HepG2 (cell line): ENCODE data around the gene HEPACAM. TPM values are rescaled to one million over a fixed set of nuclear protein-coding genes. Genes with fewer than 3 reads are reported as not detected.

Source experiments
- ATAC-seq: fragments of 200-7000 bp; cut with Tn5 transposase; 3 replicates; pipeline ENCODE4 v1.9.1; 2020; ENCODE audit warnings: mild to moderate bottlenecking, moderate library complexity
- BruUV-seq: library from RNA; stranded (reverse); fragments of 400-500 nt; replicated peaks from 2 replicates; lab custom pipeline; 2021; lab: Mats Ljungman, UMichigan
- CTCF ChIA-PET: fragments of 300-600 bp; formaldehyde crosslinking; extraction: SDS; loops from one replicate; lab custom pipeline; 2021; ENCODE audit warnings: low total read pairs, inconsistent platforms, low intra/inter-chr PET ratio; lab: Yijun Ruan, JAX
- POLR2A ChIA-PET: fragments of 350-600 bp; sonication (Branson Sonifier 250); formaldehyde crosslinking; loops from one replicate; lab custom pipeline; 2020; ENCODE audit warnings: antibody characterized with exemption, inconsistent platforms; lab: Yijun Ruan, JAX
- DNase-seq: peaks from one replicate; pipeline ENCODE4 v3.0.0-alpha.2; 2015; ENCODE audit warnings: low spot score
- FAIRE-seq: peaks from 3 replicates; lab custom pipeline; 2011; peaks lifted over from hg19 to GRCh38; lab: Jason Lieb, UNC
- H2AFZ ChIP-seq: one replicate; pipeline ENCODE4 v1.6.1; 2011; ENCODE audit warnings: low read length, inconsistent platforms
- H3K27ac ChIP-seq: fragments of 300-600 bp; 3 replicates; pipeline ENCODE4 v1.8.0; 2011; ENCODE audit warnings: mixed run types, mild to moderate bottlenecking, mixed read lengths, low read length, inconsistent platforms; ENCODE audit not compliant: insufficient read depth; ENCODE audit errors: extremely low read length
- H3K27me3 ChIP-seq, 2 experiments: fragments of 200-600 bp in 1 of 2; 2 replicates in 1 of 2; 3 replicates in 1 of 2; pipeline versions ENCODE4 v1.6.0 to v1.8.0; 2011; ENCODE audit warnings: low read length in 2 of 2, mild to moderate bottlenecking in 2 of 2, moderate library complexity in 2 of 2, inconsistent platforms in 1 of 2; ENCODE audit not compliant: insufficient read depth in 2 of 2, control insufficient read depth in 1 of 2
- H3K36me3 ChIP-seq, 2 experiments: fragments of 200-600 bp in 1 of 2; replicated peaks in 1 of 2; 2 replicates in 1 of 2; 3 replicates in 1 of 2; pipeline versions ENCODE4 v1.5.1 to v1.8.0; 2011; ENCODE audit warnings: low read length in 2 of 2, inconsistent platforms in 1 of 2; ENCODE audit not compliant: insufficient read depth in 2 of 2, control insufficient read depth in 1 of 2
- H3K4me1 ChIP-seq: 2 replicates; pipeline ENCODE4 v1.5.1; 2012; ENCODE audit warnings: low read length, inconsistent platforms; ENCODE audit not compliant: insufficient read depth
- H3K4me2 ChIP-seq: 2 replicates; pipeline ENCODE4 v1.6.0; 2011; ENCODE audit warnings: low read depth, low read length, inconsistent platforms
- H3K4me3 ChIP-seq, 3 experiments: fragments of 200-600 bp in 1 of 3; sonication (generic), shearing (Covaris generic) in 1 of 3; replicated peaks in 1 of 3; 2 replicates each; pipeline ENCODE4 v1.5.1; 2011 to 2016; ENCODE audit warnings: low read length in 3 of 3, inconsistent platforms in 2 of 3, low read depth in 2 of 3, mild to moderate bottlenecking in 2 of 3, control low read depth in 1 of 3, mixed read lengths in 1 of 3; ENCODE audit not compliant: insufficient read depth in 1 of 3
- H3K79me2 ChIP-seq: one replicate; pipeline ENCODE4 v1.6.1; 2011; ENCODE audit warnings: low read length, inconsistent platforms; ENCODE audit not compliant: insufficient read depth
- H3K9ac ChIP-seq: 2 replicates; pipeline ENCODE4 v1.6.0; 2011; ENCODE audit warnings: mild to moderate bottlenecking, low read depth, low read length, inconsistent platforms; ENCODE audit not compliant: insufficient read depth
- H3K9me3 ChIP-seq: 2 replicates; pipeline ENCODE4 v1.5.1; 2012; ENCODE audit warnings: mild to moderate bottlenecking, low read length
- H4K20me1 ChIP-seq: 2 replicates; pipeline ENCODE4 v1.6.0; 2011; ENCODE audit warnings: inconsistent platforms, mild to moderate bottlenecking, low read length, moderate library complexity; ENCODE audit not compliant: insufficient read depth
- GABPA ChIP-seq, 2 experiments: IDR thresholded peaks; 2 replicates each; pipeline ENCODE4 v1.6.1; 2011 to 2016; ENCODE audit warnings: low read depth in 2 of 2, low read length in 1 of 2, missing biosample characterization in 1 of 2, missing genetic modification characterization in 1 of 2
- MLLT10 ChIP-seq: sonication (generic); formaldehyde crosslinking; IDR thresholded peaks from 2 replicates; pipeline ENCODE4 v1.4.0; 2020; ENCODE audit warnings: missing genetic modification reagents
- NFE2 ChIP-seq: sonication (generic); formaldehyde crosslinking; IDR thresholded peaks from 2 replicates; pipeline ENCODE4 v1.4.0; 2020; ENCODE audit warnings: missing genetic modification reagents
- SOX5 ChIP-seq: IDR thresholded peaks from 2 replicates; pipeline ENCODE4 v1.6.1; 2016; ENCODE audit warnings: borderline replicate concordance
- SP5 ChIP-seq: IDR thresholded peaks from 2 replicates; pipeline ENCODE4 v1.6.1; 2016; ENCODE audit warnings: low read depth, borderline replicate concordance
- TBX2 ChIP-seq: sonication (generic); formaldehyde crosslinking; IDR thresholded peaks from 2 replicates; pipeline ENCODE4 v1.5.0; 2020; ENCODE audit warnings: missing genetic modification reagents, mild to moderate bottlenecking, borderline replicate concordance
- ZSCAN29 ChIP-seq: sonication (generic); formaldehyde crosslinking; conservative IDR thresholded peaks from 2 replicates; pipeline ENCODE4 v1.4.0; 2020; ENCODE audit warnings: mild to moderate bottlenecking, missing genetic modification reagents
- WGBS: methylation state at CpG from one replicate; pipeline ENCODE4 v1.1.6; 2017; ENCODE audit warnings: low lambda C conversion rate; 5-methylcytosine and 5-hydroxymethylcytosine counted together
- in situ Hi-C: cut with HindIII; loops from 2 replicates; pipeline ENCODE4 v1.10.0; 2017; ENCODE audit warnings: low pct_unique_long_range_greater_than_20kb; ENCODE audit not compliant: extremely low pct_ligation_motif_present
- intact Hi-C: fragments of 100-400 bp; cut with micrococcal nuclease; formaldehyde crosslinking; loops from one replicate; pipeline ENCODE4 v1.10.0; 2022; ENCODE audit not compliant: unreplicated experiment
- polyA plus RNA-seq, 8 experiments: library from polyadenylated mRNA; depleted of rRNA in 3 of 8; stranded (reverse) in 7 of 8; unstranded in 1 of 8; fragments of >200 nt; fragmentation: Illumina TruSeq in 4 of 8; extraction: Trizol in 4 of 8; gene quantifications; 2 replicates each; pipeline versions ENCODE4 v1.2.1 to v1.2.3, GENCODE V29; 2011 to 2016; ENCODE audit warnings: low read depth in 4 of 8, missing spikeins in 1 of 8, mixed read lengths in 1 of 8; ENCODE audit not compliant: insufficient read depth in 1 of 8
- total RNA-seq, 5 experiments: library from RNA; depleted of rRNA; stranded (reverse); fragments of >200 nt; fragmentation: Illumina TruSeq; extraction: Trizol; gene quantifications; 2 replicates each; pipeline ENCODE4 v1.2.3, GENCODE V29; 2016; ENCODE audit warnings: low read depth in 1 of 5
- TF ChIP-seq, protein P1 (sequence below): IDR thresholded peaks from 2 replicates; pipeline ENCODE4 v1.6.1; 2016; ENCODE audit warnings: low read depth
- TF ChIP-seq, protein P2 (sequence below): sonication (generic); formaldehyde crosslinking; IDR thresholded peaks from 2 replicates; pipeline ENCODE4 v1.4.0; 2020; ENCODE audit warnings: missing genetic modification reagents
- TF ChIP-seq, protein P3 (sequence below): sonication (generic); formaldehyde crosslinking; conservative IDR thresholded peaks from 2 replicates; pipeline ENCODE4 v1.4.0; 2020; ENCODE audit warnings: mild to moderate bottlenecking, missing genetic modification reagents, moderate library complexity

Gene HEPACAM
- total and polyA plus RNA-seq, 2 of the 13 experiments (the other 11 are each of a cell fraction or from before 2014, with no cell fraction given): 66.9 to 121 TPM

DNA sequence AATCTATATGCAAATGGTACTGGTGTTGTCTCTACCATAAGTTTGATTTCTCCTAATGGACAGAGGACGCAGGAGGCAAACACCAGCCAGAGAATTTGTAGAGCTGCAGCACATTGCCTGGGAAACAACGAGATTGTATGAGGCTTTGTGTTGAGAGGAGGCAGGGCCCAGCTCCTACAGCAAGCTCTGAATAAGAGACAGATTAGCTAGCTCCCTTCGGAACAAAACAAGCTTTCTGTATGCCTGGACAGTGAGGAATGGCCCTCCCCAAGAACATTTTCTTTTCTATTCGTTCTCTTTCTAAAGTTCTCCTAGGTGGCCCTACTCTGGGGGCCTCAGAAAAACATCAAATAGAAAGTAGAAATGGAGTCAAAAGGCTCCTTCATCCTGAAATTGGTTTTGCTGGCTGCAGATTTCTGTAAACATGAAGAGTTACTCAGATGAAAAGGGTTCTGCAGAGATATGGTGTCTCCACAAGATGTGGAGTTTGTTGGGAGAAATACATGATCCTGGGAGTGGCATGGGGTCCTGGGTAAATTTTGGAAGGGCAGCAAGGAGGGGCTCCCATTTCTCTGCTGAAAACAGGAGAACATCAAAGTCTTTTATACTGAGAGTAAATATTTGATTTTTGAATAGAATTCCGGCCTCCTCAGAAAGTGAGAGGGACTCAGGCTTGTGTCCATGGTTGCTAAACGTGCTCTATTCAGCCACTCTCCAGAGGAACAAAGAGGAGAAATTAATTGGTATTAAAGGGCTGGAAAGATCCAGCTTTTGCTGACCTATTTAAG is 6.8 kb upstream of the HEPACAM start:
- Histone ChIP-seq H3K27me3 (no peaks in the 10 kb centered on the region), H3K36me3 (no peaks in the 10 kb centered on the region), H4K20me1 (no peaks in the 10 kb centered on the region), H3K4me1 (peaks cover 90% of the 10 kb centered on the region), H3K4me3 (peak overlapping the region; percentile 21 to 53 (median 27); a peak in 5 of 6 replicates), H2AFZ (no peak overlapping the region), H3K4me2 (peak overlapping the region; percentile 72), H3K27ac (peak overlapping the region; percentile 89), H3K79me2 (no peaks in the 10 kb centered on the region), H3K9me3 (no peaks in the 10 kb centered on the region), H3K9ac (peak overlapping the region; percentile 58)
- WGBS: 1% methylated on average over 6 of the region's 6 CpGs
- peak; percentile 83 for DNase-seq
- CTCF ChIA-PET: no interaction called here
- POLR2A ChIA-PET: interaction anchor here (0.6 to 5.3 kb wide), 2 partner anchors 11 to 1411 kb away, joined by 3 to 34 read pairs; partner anchors contain the start of gene CCDC15
- BruUV-seq: no TSS peak
- peak; percentile 78 for ATAC-seq
- intact Hi-C loops: no loop called here
- in situ Hi-C loops: no loop called here
- FAIRE-seq: peak; percentile 57
- TF ChIP-seq SOX5 (CRISPR knock-in tag) (peak; percentile 60), NFE2 (CRISPR knock-in tag) (no peak), TBX2 (peak; percentile 62; the same call in 1 of the 2 replicates), SP5 (peak; percentile 30; the same call in 1 of the 2 replicates), GABPA (IDR thresholded peaks at IDR 0.05; ENCODE audit: low read depth, low read length) (no peak), GABPA (CRISPR knock-in tag; IDR thresholded peaks at IDR 0.05; ENCODE audit: low read depth) (peak; percentile 47), ZSCAN29 (CRISPR knock-in tag) (0 out of 2 replicates have a peak, but pooled peaks have one; percentile 25), MLLT10 (CRISPR knock-in tag) (no peak)
- TF ChIP-seq, protein P1, sequence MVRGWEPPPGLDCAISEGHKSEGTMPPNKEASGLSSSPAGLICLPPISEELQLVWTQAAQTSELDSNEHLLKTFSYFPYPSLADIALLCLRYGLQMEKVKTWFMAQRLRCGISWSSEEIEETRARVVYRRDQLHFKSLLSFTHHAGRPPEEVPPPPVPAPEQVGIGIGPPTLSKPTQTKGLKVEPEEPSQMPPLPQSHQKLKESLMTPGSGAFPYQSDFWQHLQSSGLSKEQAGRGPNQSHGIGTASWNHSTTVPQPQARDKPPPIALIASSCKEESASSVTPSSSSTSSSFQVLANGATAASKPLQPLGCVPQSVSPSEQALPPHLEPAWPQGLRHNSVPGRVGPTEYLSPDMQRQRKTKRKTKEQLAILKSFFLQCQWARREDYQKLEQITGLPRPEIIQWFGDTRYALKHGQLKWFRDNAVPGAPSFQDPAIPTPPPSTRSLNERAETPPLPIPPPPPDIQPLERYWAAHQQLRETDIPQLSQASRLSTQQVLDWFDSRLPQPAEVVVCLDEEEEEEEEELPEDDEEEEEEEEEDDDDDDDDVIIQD (CRISPR knock-in tag): 0 out of 2 replicates have a peak, but pooled peaks have one; percentile 17
- TF ChIP-seq, protein P2, sequence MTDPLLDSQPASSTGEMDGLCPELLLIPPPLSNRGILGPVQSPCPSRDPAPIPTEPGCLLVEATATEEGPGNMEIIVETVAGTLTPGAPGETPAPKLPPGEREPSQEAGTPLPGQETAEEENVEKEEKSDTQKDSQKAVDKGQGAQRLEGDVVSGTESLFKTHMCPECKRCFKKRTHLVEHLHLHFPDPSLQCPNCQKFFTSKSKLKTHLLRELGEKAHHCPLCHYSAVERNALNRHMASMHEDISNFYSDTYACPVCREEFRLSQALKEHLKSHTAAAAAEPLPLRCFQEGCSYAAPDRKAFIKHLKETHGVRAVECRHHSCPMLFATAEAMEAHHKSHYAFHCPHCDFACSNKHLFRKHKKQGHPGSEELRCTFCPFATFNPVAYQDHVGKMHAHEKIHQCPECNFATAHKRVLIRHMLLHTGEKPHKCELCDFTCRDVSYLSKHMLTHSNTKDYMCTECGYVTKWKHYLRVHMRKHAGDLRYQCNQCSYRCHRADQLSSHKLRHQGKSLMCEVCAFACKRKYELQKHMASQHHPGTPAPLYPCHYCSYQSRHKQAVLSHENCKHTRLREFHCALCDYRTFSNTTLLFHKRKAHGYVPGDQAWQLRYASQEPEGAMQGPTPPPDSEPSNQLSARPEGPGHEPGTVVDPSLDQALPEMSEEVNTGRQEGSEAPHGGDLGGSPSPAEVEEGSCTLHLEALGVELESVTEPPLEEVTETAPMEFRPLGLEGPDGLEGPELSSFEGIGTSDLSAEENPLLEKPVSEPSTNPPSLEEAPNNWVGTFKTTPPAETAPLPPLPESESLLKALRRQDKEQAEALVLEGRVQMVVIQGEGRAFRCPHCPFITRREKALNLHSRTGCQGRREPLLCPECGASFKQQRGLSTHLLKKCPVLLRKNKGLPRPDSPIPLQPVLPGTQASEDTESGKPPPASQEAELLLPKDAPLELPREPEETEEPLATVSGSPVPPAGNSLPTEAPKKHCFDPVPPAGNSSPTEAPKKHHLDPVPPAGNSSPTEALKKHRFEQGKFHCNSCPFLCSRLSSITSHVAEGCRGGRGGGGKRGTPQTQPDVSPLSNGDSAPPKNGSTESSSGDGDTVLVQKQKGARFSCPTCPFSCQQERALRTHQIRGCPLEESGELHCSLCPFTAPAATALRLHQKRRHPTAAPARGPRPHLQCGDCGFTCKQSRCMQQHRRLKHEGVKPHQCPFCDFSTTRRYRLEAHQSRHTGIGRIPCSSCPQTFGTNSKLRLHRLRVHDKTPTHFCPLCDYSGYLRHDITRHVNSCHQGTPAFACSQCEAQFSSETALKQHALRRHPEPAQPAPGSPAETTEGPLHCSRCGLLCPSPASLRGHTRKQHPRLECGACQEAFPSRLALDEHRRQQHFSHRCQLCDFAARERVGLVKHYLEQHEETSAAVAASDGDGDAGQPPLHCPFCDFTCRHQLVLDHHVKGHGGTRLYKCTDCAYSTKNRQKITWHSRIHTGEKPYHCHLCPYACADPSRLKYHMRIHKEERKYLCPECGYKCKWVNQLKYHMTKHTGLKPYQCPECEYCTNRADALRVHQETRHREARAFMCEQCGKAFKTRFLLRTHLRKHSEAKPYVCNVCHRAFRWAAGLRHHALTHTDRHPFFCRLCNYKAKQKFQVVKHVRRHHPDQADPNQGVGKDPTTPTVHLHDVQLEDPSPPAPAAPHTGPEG: 0 out of 2 replicates have a peak, but pooled peaks have one; percentile 23
- TF ChIP-seq, protein P3, sequence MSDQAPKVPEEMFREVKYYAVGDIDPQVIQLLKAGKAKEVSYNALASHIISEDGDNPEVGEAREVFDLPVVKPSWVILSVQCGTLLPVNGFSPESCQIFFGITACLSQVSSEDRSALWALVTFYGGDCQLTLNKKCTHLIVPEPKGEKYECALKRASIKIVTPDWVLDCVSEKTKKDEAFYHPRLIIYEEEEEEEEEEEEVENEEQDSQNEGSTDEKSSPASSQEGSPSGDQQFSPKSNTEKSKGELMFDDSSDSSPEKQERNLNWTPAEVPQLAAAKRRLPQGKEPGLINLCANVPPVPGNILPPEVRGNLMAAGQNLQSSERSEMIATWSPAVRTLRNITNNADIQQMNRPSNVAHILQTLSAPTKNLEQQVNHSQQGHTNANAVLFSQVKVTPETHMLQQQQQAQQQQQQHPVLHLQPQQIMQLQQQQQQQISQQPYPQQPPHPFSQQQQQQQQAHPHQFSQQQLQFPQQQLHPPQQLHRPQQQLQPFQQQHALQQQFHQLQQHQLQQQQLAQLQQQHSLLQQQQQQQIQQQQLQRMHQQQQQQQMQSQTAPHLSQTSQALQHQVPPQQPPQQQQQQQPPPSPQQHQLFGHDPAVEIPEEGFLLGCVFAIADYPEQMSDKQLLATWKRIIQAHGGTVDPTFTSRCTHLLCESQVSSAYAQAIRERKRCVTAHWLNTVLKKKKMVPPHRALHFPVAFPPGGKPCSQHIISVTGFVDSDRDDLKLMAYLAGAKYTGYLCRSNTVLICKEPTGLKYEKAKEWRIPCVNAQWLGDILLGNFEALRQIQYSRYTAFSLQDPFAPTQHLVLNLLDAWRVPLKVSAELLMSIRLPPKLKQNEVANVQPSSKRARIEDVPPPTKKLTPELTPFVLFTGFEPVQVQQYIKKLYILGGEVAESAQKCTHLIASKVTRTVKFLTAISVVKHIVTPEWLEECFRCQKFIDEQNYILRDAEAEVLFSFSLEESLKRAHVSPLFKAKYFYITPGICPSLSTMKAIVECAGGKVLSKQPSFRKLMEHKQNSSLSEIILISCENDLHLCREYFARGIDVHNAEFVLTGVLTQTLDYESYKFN (CRISPR knock-in tag): peak; percentile 77
